Sciatic nerve (tissue), 2 donors: ENCODE measurements around the gene IGSF6. TPM values are rescaled to one million over a fixed set of nuclear protein-coding genes. Genes with fewer than 3 reads are reported as not detected.
"Not testable (repeated sequence)": the region's sequence is repeated elsewhere in the genome, so short reads cannot be mapped to it uniquely, and the experiment has no call there.

Experiments used
- ATAC-seq: fragments of 200-7000 bp; cut with Tn5 transposase; one replicate; pipeline ENCODE4 v1.9.1; 2020; ENCODE audit warnings: mild to moderate bottlenecking, moderate library complexity
- DNase-seq: peaks from one replicate; pipeline ENCODE4 v3.0.0-alpha.2; 2020; ENCODE audit warnings: low spot score
- intact Hi-C: fragments of 100-400 bp; cut with DNase I; formaldehyde crosslinking; loops from one replicate; pipeline ENCODE4 v1.14.2; 2022
- total RNA-seq: library from RNA; stranded (reverse); fragmentation: NEBNext Ultra II Directional; extraction: Animal tissue kit (Norgen Biotek cat#: 25700); gene quantifications from one replicate; pipeline ENCODE4 v1.2.1, GENCODE V29; 2021
- donor health status: DM: no; HTN: no; CAD: no.
- donor health status: DM: no; HTN: no; CAD: no.

Gene IGSF6
- total RNA-seq, 1 donor from 2014 or later: 9.1 TPM

DNA sequence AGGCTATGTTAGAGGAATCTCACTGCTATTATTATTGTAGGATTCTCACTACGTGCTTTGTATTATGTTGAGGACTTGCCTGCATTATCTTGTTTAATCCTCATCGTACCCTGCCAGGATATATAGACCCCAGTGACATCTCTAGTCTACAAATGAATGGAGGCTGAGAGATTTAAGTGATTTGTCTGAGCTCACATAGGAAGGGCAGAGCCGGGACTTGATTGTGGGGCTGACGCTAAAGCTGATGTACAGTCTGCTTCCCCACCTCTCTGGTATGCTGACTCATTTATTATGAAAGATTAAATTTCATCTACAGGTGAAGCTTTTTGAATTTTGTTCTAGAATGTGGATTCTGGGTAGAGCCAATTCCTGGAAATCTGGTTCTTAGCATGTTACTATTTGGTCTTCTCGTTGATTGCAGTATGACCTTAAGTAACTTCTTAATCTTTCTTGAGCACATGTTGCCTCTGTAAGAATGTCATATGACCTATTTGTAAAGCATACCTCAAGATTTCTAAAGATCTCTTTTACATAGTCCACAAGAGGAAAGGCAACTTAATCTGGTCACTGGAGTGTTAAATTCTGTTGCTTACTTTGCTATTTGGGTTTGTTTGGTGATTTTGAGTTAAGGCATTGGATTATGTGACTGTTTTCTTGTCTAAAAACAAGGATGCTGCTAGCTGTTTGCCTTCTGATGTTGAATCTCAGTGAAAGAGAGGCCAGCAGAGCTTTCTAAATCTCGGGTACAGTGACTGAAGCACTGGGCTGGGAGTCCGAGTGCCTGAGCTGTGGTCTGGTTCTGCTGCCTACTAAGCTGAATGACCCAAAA is 40.6 kb downstream of the IGSF6 start:
- ATAC-seq (peak; percentile 53), DNase-seq (no peak)
- intact Hi-C loops: no loop called here

DNA sequence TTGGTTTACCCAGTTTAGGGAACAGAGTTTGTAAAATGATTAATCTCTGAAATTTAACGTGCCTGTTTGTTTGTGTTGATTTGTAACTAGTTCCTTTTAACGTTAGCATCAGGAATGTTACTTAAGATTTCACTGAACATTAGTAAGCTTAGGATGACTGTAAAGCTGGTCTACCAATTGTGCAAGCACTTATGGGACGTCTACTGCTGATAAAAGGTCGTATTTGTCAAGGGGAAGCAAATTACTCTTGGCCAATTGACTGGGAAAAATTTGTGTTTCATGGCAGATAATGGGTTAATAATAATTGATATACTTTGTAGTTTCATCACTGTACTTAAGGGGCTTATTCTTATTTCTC is 41.2 kb downstream of the IGSF6 start:
- ATAC-seq (no peak), DNase-seq (no peak)

DNA sequence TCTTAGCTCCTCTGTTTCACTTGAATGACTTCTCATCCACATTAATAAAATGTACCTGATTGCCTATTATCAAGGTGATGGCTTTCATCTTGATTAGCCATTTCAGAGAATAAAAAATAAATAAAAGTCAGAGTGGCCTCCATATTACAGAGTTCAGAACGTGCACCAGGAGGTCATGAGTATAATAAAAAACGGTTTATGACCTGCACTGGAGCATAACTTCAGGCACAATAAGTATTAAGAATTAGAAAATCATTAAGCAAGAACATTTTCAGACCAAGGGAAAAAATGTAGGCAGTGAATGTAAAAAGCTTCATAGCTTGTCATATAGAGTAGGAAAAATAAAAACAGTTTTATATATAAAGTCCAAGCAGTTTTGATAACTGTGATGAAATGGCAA is 41.6 kb downstream of the IGSF6 start:
- no peak for DNase-seq
- ATAC-seq: no peak
- intact Hi-C loops: no loop called here

More for the DNA sequence above, 41.2 kb downstream of the IGSF6 start:
- intact Hi-C loops: no loop called here

DNA sequence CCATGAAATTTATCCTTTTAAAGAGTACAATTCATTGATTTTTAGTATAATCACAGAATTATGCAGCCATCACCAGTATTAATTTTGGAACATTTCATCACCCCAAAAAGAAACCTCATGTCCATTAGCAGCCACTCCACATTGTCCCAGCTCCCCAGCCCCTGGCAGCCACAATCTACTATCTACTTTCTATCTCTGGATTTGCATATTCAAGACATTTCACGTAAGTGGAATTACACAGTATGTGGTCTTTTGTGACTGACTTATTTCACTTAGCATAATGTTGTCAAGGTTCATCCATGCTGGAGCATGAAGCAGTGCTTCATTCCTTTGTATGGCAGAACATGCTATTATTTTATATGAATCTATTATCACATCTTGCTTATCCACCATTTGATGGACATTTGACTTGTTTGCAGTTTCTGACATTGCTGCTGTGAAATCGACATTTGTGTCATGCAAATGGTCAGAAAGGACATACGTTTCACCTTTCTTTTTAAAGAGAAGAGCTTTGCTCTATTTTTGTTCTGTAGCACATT is 42.3 kb downstream of the IGSF6 start:
- ATAC-seq (no peak), DNase-seq (no peak)
- intact Hi-C loops: no loop called here

DNA sequence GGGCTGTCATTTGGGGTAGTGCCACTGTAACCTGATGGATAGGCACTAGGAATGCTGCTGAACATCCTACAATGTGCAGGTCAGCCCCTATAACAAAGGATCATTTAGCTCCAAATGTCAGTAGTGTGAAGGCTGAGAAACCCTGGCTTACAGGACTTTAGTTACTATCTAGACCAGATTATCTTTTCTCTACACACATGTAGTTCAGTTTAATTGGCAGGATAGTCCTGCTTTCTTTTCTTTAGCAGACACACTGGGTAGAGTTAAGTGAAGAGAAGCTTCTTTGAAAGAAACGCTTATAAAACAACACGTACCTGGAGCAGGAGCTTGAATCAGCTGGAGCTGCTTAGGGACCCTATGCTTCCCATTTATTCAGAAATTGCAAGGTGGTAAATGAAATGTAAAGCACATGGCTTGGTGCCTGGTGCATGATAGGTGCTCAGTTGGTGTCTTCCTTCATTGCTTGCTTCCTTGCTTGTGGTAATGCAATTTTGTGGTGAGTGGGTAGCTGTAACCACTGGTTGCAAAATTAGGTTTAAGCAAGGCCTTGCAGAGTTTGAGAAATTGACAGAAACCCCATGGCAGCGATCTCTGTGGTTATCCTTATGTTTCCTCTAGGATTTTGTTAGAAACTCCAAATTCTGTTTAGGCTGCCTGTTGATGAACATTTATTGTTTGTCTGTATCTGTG is 43.6 kb downstream of the IGSF6 start:
- intact Hi-C loops: no loop called here
- no peak for ATAC-seq

DNA sequence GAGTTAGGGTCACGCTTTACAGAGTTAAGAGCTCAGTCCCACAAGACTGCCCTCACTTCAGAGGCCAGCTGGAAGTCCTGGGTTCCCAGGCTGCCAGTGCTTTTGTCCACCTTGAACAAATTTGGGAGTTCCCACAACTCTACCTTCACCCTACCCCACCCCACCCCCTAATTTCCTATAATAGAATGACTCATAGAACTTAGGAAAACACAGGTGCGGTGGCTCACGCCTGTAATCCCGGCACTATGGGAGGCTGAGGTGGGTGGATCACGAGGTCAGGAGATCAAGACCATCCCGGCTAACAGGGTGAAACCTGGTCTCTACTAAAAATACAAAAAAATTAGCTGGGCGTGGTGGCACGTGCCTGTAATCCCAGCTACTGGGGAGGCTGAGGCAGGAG is 46.6 kb downstream of the IGSF6 start:
- DNase-seq, intact Hi-C loops, ATAC-seq: not testable (repeated sequence)

More for the DNA sequence above, 43.6 kb downstream of the IGSF6 start:
- no peak for DNase-seq

DNA sequence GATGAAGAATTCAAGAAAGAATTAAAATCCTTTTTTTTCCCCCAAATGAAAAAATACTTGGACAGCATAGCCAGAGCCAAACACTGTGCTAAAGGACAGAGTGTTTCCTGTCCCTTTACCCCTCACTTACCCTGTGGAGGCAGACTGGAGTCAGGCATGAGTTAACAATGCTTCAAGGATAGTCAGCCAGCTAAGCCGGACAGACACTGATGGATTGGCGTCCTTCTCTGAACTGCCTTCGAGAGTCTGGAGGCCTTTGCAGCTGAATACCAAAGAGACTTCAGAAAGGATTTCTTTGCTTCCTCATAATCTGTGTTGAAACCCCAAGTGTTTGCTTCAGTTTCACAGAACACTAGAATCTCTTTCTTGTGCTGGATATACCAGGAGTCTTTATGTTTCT is 48.5 kb downstream of the IGSF6 start:
- DNase-seq (no peak), ATAC-seq (no peak)
- intact Hi-C loops: no loop called here

DNA sequence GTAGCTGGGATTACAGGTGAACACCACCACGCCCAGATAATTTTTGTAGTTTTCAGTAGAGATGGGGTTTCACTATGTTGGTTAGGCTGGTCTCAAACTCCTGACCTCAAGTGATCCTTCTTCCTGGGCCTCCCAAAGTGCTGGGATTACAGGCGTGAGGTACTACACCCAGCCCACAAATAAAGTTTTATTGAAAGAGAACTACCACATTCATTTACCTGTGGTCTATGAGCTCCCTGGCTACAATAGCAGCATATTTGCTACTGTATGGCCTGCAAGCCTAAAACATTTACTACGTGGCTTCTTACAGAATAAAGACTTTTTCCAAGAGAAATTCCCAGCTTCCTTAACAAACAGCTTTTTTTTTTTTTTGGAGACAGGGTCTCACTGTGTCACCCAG is 49.6 kb downstream of the IGSF6 start:
- DNase-seq (no peak), ATAC-seq (no peak)
- intact Hi-C loops: no loop called here

DNA sequence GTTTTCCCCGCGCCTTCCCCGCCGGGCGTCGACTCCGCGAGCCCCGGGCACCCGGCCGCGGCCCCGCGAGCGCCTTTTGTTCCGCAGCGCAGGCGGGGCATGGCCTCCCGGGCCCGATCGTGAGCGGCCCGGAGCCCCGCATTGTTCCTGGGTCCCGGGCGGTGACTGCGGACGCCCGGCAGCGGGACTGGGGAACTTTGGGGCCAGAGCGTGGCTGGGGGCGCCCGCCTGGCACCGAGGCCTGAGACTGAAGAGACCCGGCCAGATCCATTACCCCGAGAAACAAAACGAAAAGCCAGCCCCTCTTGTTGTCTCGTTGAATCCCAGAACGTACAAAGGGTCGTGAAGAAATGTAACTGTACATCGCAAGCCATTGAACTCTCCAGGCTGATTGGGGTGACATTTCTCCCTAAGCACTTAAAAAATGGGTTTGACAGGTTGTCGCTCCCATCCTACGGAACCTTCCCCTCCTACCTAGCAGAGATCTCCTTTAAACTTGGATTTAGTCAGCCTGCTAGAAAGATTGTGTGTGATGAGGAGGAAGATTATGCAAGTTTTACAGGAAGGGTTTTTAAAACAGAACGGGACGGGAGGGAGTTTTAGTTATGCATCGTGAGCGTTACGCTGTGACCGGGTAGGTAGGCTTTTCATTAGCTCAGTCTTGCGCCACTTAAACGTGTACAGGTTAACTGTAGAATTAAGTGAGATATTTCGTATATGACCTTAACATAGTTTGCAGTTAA is 52.2 kb downstream of the IGSF6 start:
- peak; percentile 58 for DNase-seq
- intact Hi-C loops: no loop called here
- ATAC-seq: no peak

DNA sequence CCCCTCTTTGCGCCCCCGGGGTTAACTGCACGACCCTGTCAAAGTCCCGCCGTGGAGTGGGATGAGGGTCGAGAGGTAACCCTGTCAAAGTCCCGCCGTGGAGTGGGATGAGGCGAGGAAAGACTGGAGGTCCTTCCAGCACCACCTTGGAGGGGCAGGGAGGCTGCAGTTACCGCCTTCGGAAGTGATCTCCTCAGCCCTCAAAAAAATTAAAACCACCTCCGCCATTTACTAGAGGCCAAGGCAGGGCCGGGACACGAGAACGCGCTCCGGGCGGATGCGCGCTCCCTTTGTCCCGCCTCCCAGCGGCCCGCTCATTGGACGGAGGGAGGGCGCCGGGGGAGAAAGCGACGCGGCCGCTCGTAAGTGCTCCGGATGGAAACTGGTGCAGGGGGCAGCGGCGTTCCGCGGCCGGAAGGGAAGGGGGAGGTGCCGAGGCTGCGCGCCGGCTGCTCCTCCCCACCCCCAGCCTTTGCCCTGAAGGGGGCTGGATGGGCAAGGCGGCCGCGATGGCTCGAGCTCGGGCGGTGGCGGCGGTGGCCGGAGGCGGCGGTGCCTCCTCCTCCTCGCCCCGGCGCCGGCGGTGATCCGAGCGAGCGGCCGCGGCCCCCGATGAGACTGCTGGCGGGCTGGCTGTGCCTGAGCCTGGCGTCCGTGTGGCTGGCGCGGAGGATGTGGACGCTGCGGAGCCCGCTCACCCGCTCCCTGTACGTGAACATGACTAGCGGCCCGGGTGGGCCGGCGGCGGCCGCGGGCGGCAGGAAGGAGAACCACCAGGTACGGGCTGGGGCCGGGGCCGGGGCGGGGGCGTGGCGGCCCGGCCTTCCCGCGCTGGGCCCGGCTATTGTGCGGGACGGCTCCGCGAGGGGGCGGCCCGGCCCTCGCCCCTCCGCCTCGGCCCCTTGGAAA is 53.0 kb downstream of the IGSF6 start, which contains the start of gene METTL9:
METTL9 (plus strand) TSS at position 456 of the 909 bp plus-strand sequence; CDS start at position 613, 157 bp downstream.
- intact Hi-C loops: no loop called here
- peak; percentile 100 for ATAC-seq
- peak; percentile 97 for DNase-seq

DNA sequence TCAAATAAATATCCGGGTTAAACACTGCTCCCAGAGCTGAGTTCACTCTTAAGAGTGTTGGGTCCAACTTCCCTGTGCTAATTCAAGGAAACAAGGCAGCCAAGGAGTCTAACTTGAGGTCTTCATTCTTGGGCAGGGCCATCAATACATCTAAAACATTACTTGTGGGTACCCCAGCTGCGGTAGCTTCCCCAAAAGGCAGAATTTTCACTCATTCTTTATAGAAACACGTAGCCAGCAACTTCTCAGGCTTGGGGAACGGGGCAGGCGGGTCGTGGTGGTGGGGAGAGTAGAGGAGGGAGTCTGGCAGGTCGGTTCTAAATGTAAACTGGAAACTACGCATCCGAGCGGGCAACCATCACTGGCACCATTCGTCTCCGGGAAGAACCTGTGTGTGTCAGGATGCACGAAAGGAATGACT is 53.7 kb downstream of the IGSF6 start:
- ATAC-seq: peak; percentile 10
- intact Hi-C loops: no loop called here

DNA sequence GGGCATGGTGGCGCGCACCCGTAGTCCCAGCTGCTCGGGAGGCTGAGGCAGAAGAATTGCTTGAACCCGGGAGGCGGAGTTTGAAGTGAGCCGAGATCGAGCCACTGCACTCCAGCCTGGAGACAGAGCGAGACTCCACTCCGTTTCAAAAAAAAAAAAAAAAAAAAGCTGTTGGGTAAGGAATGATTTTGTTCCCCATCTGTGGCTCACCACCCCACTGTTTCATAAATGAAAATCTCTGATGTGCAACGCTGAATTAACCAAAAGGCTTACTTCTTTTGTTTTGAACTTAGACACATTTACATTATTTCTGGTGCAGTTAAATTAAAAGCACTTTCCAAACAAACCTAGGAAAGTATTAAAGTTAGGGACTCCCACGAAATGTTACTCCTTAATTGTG is 54.2 kb downstream of the IGSF6 start:
- DNase-seq: no peak
- intact Hi-C loops: no loop called here
- ATAC-seq: no peak

More for the DNA sequence above, 53.7 kb downstream of the IGSF6 start:
- DNase-seq: peak; percentile 59

DNA sequence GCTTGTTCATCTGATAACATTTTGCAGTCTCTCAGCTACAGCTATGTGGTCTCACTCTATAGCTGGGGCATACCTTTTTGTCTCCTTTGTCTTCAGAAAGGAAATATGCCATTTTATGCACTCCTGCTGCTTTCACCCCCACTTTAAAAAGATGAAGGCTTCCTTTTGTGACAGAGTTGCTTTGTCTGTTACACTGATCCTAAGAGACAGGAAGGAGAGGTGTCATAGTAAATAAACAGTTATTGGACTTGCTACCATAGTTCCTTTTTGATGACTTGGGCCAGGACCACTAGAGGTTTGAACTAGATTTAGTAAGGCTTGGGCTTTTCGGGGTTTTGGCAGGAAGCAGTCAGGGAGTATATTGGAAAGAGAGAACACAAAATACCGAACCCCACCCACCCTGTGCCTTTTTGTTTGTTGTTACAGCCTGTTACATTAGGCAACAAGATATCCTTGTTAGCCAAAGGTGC is 54.8 kb downstream of the IGSF6 start:
- intact Hi-C loops: no loop called here
- ATAC-seq: no peak
- DNase-seq: no peak

DNA sequence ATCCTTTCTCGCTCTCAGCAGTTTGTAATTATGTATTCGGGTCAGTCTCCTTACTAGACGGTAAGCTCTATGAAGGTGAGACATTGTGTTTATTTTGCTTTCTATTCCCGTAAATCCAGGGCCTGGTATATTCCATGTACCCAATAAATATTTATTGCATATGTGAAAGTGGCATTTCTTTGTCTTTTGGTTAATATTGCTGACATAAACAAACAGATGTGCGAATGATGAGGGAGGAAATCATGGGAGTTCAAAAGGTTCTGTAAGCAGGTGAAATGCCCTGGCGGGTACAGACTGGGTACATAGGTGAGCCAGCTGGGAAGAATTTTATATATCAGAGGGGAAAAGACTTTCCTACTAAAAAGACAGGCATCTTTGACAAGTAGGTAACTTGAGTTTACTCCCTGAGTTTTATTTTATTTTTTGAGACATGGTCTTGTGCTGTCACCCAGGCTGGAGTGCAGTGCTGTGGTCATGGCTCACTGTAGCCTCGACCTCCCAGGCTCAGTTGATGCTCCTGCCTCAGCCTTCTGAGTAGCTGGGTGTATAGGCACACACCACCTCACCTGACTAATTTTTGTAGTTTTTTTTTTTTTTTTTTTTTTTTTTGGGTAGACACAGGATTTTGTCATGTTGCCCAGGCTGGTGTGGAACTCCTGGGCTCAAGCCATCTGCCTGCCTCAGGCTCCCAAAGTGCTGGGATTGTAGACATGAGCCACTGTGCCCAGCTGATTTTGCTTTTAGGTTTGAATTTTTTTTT is 58.7 kb downstream of the IGSF6 start:
- ATAC-seq (no peak), DNase-seq (no peak)
- intact Hi-C loops: no loop called here

DNA sequence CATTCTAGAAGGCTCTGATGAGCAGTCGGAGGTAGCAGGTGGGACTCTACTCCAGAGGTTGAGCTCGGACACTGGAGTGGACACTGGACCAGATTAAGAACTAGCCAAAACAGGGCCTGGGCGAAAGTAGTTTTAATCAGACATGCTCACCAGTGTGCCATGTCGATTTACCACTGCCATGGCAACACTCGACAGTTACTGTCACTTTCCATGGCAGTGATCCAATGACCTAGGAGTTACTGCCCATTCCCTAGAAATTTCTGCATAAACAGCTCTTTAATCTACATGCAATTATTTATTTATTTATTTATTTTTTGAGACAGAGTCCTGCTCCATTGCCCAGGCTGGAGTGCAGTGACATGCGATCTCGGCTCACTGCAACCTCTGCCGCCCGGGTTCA is 60.2 kb downstream of the IGSF6 start:
- ATAC-seq (no peak), DNase-seq (no peak)
- intact Hi-C loops: no loop called here

DNA sequence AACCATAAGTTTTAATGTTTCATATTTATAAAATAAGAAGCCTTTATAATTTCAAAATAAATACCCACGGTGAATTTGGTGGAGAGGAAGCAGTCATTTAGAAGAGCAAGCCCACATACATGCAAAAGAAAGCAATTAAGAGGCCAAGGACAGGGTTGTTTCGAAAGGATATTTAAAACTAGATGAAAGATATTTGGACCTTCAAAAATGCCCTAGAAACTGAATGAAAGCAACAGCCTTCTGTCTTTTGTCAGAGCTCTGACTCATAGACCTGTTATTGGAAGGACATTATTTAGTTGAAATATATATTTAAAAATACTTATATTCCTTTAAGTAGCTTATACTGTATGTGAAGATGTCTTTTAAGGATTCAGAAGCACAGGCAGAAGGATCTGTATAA is 61.6 kb downstream of the IGSF6 start:
- ATAC-seq: no peak
- no peak for DNase-seq
- intact Hi-C loops: no loop called here

DNA sequence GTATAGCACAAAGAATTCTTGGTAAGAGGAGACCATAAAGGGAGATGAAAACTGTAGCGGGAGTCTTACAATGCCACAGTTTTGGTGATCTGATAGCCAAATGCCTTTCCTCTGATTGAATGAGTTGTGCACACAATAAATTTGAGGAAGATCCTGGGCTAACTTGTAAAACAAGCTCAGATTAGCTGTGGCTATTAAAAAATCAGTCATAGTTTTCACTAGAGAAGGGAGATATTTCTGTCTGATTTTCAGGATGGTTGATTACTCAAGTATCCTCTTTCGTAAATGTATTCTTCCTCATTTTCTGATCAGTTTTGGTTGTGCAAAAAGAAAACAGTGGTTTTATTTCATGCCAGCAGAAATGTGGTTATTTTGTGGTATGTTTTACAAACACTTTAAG is 62.1 kb downstream of the IGSF6 start:
- no peak for ATAC-seq
- DNase-seq: no peak
- intact Hi-C loops: no loop called here

DNA sequence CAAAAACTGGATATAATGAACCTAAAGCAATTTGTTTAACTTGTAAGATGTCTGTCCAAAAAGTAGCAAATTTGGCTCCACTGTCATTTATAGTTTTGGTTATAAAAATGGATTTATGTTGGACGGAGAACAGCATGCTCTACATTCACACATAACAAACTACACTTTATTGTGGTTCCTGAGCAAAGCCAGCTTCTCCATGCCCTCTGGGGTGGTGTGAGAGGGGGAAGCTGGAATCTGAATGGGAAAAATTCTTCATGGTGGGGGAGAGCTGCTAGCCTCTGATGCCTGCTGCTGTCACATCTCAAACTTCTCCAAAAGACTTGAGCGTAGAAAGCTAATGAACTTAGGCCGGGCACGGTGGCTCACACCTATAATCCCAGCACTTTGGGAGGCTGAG is 62.9 kb downstream of the IGSF6 start:
- intact Hi-C loops: no loop called here
- ATAC-seq: no peak
- no peak for DNase-seq
